ENCODE measurements around the gene CIAO2B.
A peak's percentile ranks its signal among the peaks of the same experiment; 100 is the strongest.

Gene CIAO2B

GRCh38 chr16:66953462-66954096, 19.4 kb upstream of the CIAO2B start:
- no peak for TF ChIP-seq CTCF (IDR thresholded peaks at IDR 0.05; ENCODE audit: extremely low read depth, insufficient read depth, missing control alignments)
- in situ Hi-C loops (cut with MboI; ENCODE audit: low pct_unique_long_range_greater_than_20kb, low sequenced_read_pairs, unreplicated experiment): no loop called here
- no peak for DNase-seq (ENCODE audit: low spot score)

GRCh38 chr16:66952430-66953110, 18.4 kb upstream of the CIAO2B start:
- DNase-seq (ENCODE audit: low spot score): no peak
- no peak for TF ChIP-seq CTCF (IDR thresholded peaks at IDR 0.05; ENCODE audit: extremely low read depth, insufficient read depth, missing control alignments)
- in situ Hi-C loops (cut with MboI; ENCODE audit: low pct_unique_long_range_greater_than_20kb, low sequenced_read_pairs, unreplicated experiment): no loop called here

GRCh38 chr16:66950971-66951790, 17.0 kb upstream of the CIAO2B start:
- TF ChIP-seq CTCF (IDR thresholded peaks at IDR 0.05; ENCODE audit: extremely low read depth, insufficient read depth, missing control alignments): no peak
- in situ Hi-C loops (cut with MboI; ENCODE audit: low pct_unique_long_range_greater_than_20kb, low sequenced_read_pairs, unreplicated experiment): no loop called here
- no peak for DNase-seq (ENCODE audit: low spot score)

- TF ChIP-seq CTCF (IDR thresholded peaks at IDR 0.05; ENCODE audit: extremely low read depth, insufficient read depth, missing control alignments): no peak
- peak; percentile 65 for DNase-seq (ENCODE audit: low spot score)
- in situ Hi-C loops (cut with MboI; ENCODE audit: low pct_unique_long_range_greater_than_20kb, low sequenced_read_pairs, unreplicated experiment): no loop called here
Measured at GRCh38 chr16:66950437-66950836, 16.2 kb upstream of the CIAO2B start.

GRCh38 chr16:66949472-66949871, 15.3 kb upstream of the CIAO2B start:
- TF ChIP-seq CTCF (IDR thresholded peaks at IDR 0.05; ENCODE audit: extremely low read depth, insufficient read depth, missing control alignments): no peak
- DNase-seq (ENCODE audit: low spot score): no peak
- in situ Hi-C loops (cut with MboI; ENCODE audit: low pct_unique_long_range_greater_than_20kb, low sequenced_read_pairs, unreplicated experiment): no loop called here

GRCh38 chr16:66948837-66949225, 14.6 kb upstream of the CIAO2B start:
- no peak for DNase-seq (ENCODE audit: low spot score)
- in situ Hi-C loops (cut with MboI; ENCODE audit: low pct_unique_long_range_greater_than_20kb, low sequenced_read_pairs, unreplicated experiment): no loop called here
- TF ChIP-seq CTCF (IDR thresholded peaks at IDR 0.05; ENCODE audit: extremely low read depth, insufficient read depth, missing control alignments): no peak
